ENCODE results near the gene PHF12. TPM values are rescaled to one million over a fixed set of nuclear protein-coding genes. Genes with fewer than 3 reads are reported as not detected.

The PHF12 gene
- total and polyA plus RNA-seq, 3 experiments from 2014 or later, result 11.6 to 62.1 (median 58.1) TPM

- Mint-ChIP-seq H3K4me3 (no peak overlapping the region), H3K9me3 (no peaks in the 10 kb centered on the region), H3K36me3 (peaks cover 0 to 2% (median 0%) of the 10 kb centered on the region in 3 donors), H3K27ac (peak overlapping the region in 2 of 8 donors; percentile 1 to 93), H3K4me1 (peaks cover 0 to 3% (median 0%) of the 10 kb centered on the region in 3 donors), H3K27me3 (peaks cover 4 to 25% of the 10 kb centered on the region in 2 donors)
- ChIA-PET POLR2A (no interaction called here), CTCF (interaction anchor here (1.0 to 5.4 kb wide), 4 partner anchors 11 to 161 kb away, joined by 3 to 136 read pairs (median 47); partner anchors contain the start of gene PHF12)
- Histone ChIP-seq H3K27me3 (ENCODE audit: insufficient read depth, low read length, poor library complexity, severe bottlenecking) (no peaks in the 10 kb centered on the region), H3K4me1 (ENCODE audit: insufficient read depth, low read length) (no peaks in the 10 kb centered on the region), H3K27ac (ENCODE audit: low read depth, low read length) (no peak overlapping the region), H3K4me3 (ENCODE audit: low read length) (no peak overlapping the region), H3K36me3 (ENCODE audit: insufficient read depth, low read length) (no peaks in the 10 kb centered on the region), H3K9me3 (ENCODE audit: low read length) (no peaks in the 10 kb centered on the region)
- peak in 1 of 5 donors; percentile 12 for DNase-seq
Measured at GRCh38 chr17:28963055-28963611, 11.8 kb upstream of the PHF12 start.

- ChIA-PET POLR2A (no interaction called here), CTCF (interaction anchor here (0.9 to 5.4 kb wide), 2 partner anchors 157 to 162 kb away, joined by 3 to 136 read pairs; no protein-coding TSS in a partner anchor)
- Histone ChIP-seq H3K27me3 (ENCODE audit: insufficient read depth, low read length, poor library complexity, severe bottlenecking) (no peaks in the 10 kb centered on the region), H3K27ac (ENCODE audit: low read depth, low read length) (no peak overlapping the region), H3K4me3 (ENCODE audit: low read length) (no peak overlapping the region), H3K36me3 (ENCODE audit: insufficient read depth, low read length) (no peaks in the 10 kb centered on the region), H3K9me3 (ENCODE audit: low read length) (no peaks in the 10 kb centered on the region), H3K4me1 (ENCODE audit: insufficient read depth, low read length) (no peaks in the 10 kb centered on the region)
- Mint-ChIP-seq H3K27me3 (peaks cover 4 to 25% of the 10 kb centered on the region in 2 donors), H3K4me3 (no peak overlapping the region), H3K36me3 (peaks cover 0 to 2% (median 0%) of the 10 kb centered on the region in 3 donors), H3K9me3 (no peaks in the 10 kb centered on the region), H3K27ac (peak overlapping the region in 2 of 8 donors; percentile 17 to 40), H3K4me1 (peaks cover 0 to 3% (median 0%) of the 10 kb centered on the region in 3 donors)
- DNase-seq, result no peak
Measured at GRCh38 chr17:28961391-28961790, 10.1 kb upstream of the PHF12 start.

GRCh38 chr17:28960256-28961061 is 9.1 kb upstream of the PHF12 start:
- peak overlapping the region in 1 of 8 donors; percentile 40 for H3K27ac Mint-ChIP-seq
- H3K36me3 Mint-ChIP-seq, result peaks cover 0 to 2% (median 0%) of the 10 kb centered on the region in 3 donors
- H3K4me3 Mint-ChIP-seq, result no peak overlapping the region
- no peaks in the 10 kb centered on the region for H3K36me3 ChIP-seq (ENCODE audit: insufficient read depth, low read length)
- ChIA-PET CTCF (interaction anchor here (0.9 to 1.1 kb wide), 2 partner anchors 157 to 197 kb away, joined by 3 to 4 read pairs; no protein-coding TSS in a partner anchor), POLR2A (no interaction called here)
- no peaks in the 10 kb centered on the region for H3K9me3 Mint-ChIP-seq
- peaks cover 4 to 22% of the 10 kb centered on the region in 2 donors for H3K27me3 Mint-ChIP-seq
- H3K4me3 ChIP-seq (ENCODE audit: low read length), result no peak overlapping the region
- H3K4me1 ChIP-seq (ENCODE audit: insufficient read depth, low read length), result no peaks in the 10 kb centered on the region
- no peak for DNase-seq
- H3K27ac ChIP-seq (ENCODE audit: low read depth, low read length), result no peak overlapping the region
- no peaks in the 10 kb centered on the region for H3K4me1 Mint-ChIP-seq
- no peaks in the 10 kb centered on the region for H3K27me3 ChIP-seq (ENCODE audit: insufficient read depth, low read length, poor library complexity, severe bottlenecking)
- H3K9me3 ChIP-seq (ENCODE audit: low read length), result no peaks in the 10 kb centered on the region

GRCh38 chr17:28959471-28959871 is 8.2 kb upstream of the PHF12 start:
- Mint-ChIP-seq H3K27ac (no peak overlapping the region), H3K4me1 (no peaks in the 10 kb centered on the region), H3K4me3 (no peak overlapping the region), H3K27me3 (peaks cover 4 to 20% of the 10 kb centered on the region in 2 donors), H3K36me3 (peaks cover 0 to 2% (median 0%) of the 10 kb centered on the region in 3 donors), H3K9me3 (no peaks in the 10 kb centered on the region)
- no peak for DNase-seq
- no peaks in the 10 kb centered on the region for H3K36me3 ChIP-seq (ENCODE audit: insufficient read depth, low read length)
- H3K27me3 ChIP-seq (ENCODE audit: insufficient read depth, low read length, poor library complexity, severe bottlenecking), result no peaks in the 10 kb centered on the region
- ChIA-PET CTCF (interaction anchor here (1.0 to 1.4 kb wide), 2 partner anchors 152 to 157 kb away, joined by 3 to 5 read pairs; no protein-coding TSS in a partner anchor), POLR2A (no interaction called here)
- no peaks in the 10 kb centered on the region for H3K4me1 ChIP-seq (ENCODE audit: insufficient read depth, low read length)
- H3K27ac ChIP-seq (ENCODE audit: low read depth, low read length), result no peak overlapping the region
- no peaks in the 10 kb centered on the region for H3K9me3 ChIP-seq (ENCODE audit: low read length)
- H3K4me3 ChIP-seq (ENCODE audit: low read length), result no peak overlapping the region

GRCh38 chr17:28958820-28959455 is 7.6 kb upstream of the PHF12 start:
- no peak overlapping the region for H3K27ac Mint-ChIP-seq
- DNase-seq, result no peak
- peaks cover 0 to 2% (median 0%) of the 10 kb centered on the region in 3 donors for H3K36me3 Mint-ChIP-seq
- H3K4me3 Mint-ChIP-seq, result no peak overlapping the region
- H3K27ac ChIP-seq (ENCODE audit: low read depth, low read length), result no peak overlapping the region
- no peaks in the 10 kb centered on the region for H3K4me1 ChIP-seq (ENCODE audit: insufficient read depth, low read length)
- H3K9me3 ChIP-seq (ENCODE audit: low read length), result no peaks in the 10 kb centered on the region
- no peaks in the 10 kb centered on the region for H3K4me1 Mint-ChIP-seq
- no peaks in the 10 kb centered on the region for H3K27me3 ChIP-seq (ENCODE audit: insufficient read depth, low read length, poor library complexity, severe bottlenecking)
- no peak overlapping the region for H3K4me3 ChIP-seq (ENCODE audit: low read length)
- H3K27me3 Mint-ChIP-seq, result peaks cover 4 to 14% of the 10 kb centered on the region in 2 donors
- ChIA-PET CTCF (interaction anchor here (1.0 to 1.4 kb wide), 2 partner anchors 153 to 157 kb away, joined by 3 to 5 read pairs; no protein-coding TSS in a partner anchor), POLR2A (no interaction called here)
- no peaks in the 10 kb centered on the region for H3K9me3 Mint-ChIP-seq
- no peaks in the 10 kb centered on the region for H3K36me3 ChIP-seq (ENCODE audit: insufficient read depth, low read length)

GRCh38 chr17:28957992-28958355 is 6.7 kb upstream of the PHF12 start:
- Histone ChIP-seq H3K27ac (ENCODE audit: low read depth, low read length) (no peak overlapping the region), H3K36me3 (ENCODE audit: insufficient read depth, low read length) (no peaks in the 10 kb centered on the region), H3K9me3 (ENCODE audit: low read length) (no peaks in the 10 kb centered on the region), H3K4me3 (ENCODE audit: low read length) (no peak overlapping the region), H3K27me3 (ENCODE audit: insufficient read depth, low read length, poor library complexity, severe bottlenecking) (no peaks in the 10 kb centered on the region), H3K4me1 (ENCODE audit: insufficient read depth, low read length) (peaks cover 6% of the 10 kb centered on the region)
- Mint-ChIP-seq H3K4me3 (no peak overlapping the region), H3K4me1 (no peaks in the 10 kb centered on the region), H3K9me3 (no peaks in the 10 kb centered on the region), H3K27me3 (peaks cover 0 to 5% of the 10 kb centered on the region in 2 donors), H3K27ac (no peak overlapping the region), H3K36me3 (no peaks in the 10 kb centered on the region)
- POLR2A ChIA-PET, result no interaction called here
- CTCF ChIA-PET, result interaction anchor here (1.4 kb wide), 1 partner anchor 158 kb away, joined by 5 read pairs; no protein-coding TSS in a partner anchor
- no peak for DNase-seq

- POLR2A ChIA-PET, result no interaction called here
Measured at GRCh38 chr17:28957277-28957991, 6.1 kb upstream of the PHF12 start.

More at GRCh38 chr17:28957277-28957991, 6.1 kb upstream of the PHF12 start:
- no peak for DNase-seq
- Histone ChIP-seq H3K27ac (ENCODE audit: low read depth, low read length) (no peak overlapping the region), H3K4me3 (ENCODE audit: low read length) (no peak overlapping the region), H3K36me3 (ENCODE audit: insufficient read depth, low read length) (no peaks in the 10 kb centered on the region), H3K9me3 (ENCODE audit: low read length) (no peaks in the 10 kb centered on the region), H3K27me3 (ENCODE audit: insufficient read depth, low read length, poor library complexity, severe bottlenecking) (no peaks in the 10 kb centered on the region), H3K4me1 (ENCODE audit: insufficient read depth, low read length) (peaks cover 11% of the 10 kb centered on the region)
- H3K4me3 Mint-ChIP-seq, result no peak overlapping the region
- peaks cover 0 to 4% of the 10 kb centered on the region in 2 donors for H3K27me3 Mint-ChIP-seq
- no peaks in the 10 kb centered on the region for H3K9me3 Mint-ChIP-seq
- no peaks in the 10 kb centered on the region for H3K36me3 Mint-ChIP-seq
- peak overlapping the region in 2 of 8 donors; percentile 11 to 41 for H3K27ac Mint-ChIP-seq
- CTCF ChIA-PET, result interaction anchor here (1.3 kb wide), 1 partner anchor 159 kb away, joined by 5 read pairs; no protein-coding TSS in a partner anchor
- no peaks in the 10 kb centered on the region for H3K4me1 Mint-ChIP-seq

All from CD8-positive, alpha-beta memory T cell (primary cell).